ELF-1 (cell line): ENCODE results near the gene NFATC3.

Experiments
- DNase-seq: peaks from one replicate; pipeline ENCODE4 v3.0.0-alpha.2; 2016; ENCODE audit warnings: low read depth, low spot score

The NFATC3 gene

GRCh38 chr16:68072038-68072695 lies 13.0 kb upstream of the NFATC3 start:
- no peak for DNase-seq

GRCh38 chr16:68073902-68074760 lies 11.0 kb upstream of the NFATC3 start:
- DNase-seq = no peak

GRCh38 chr16:68074850-68075555 lies 10.2 kb upstream of the NFATC3 start:
- DNase-seq = no peak

GRCh38 chr16:68075980-68076379 lies 9.2 kb upstream of the NFATC3 start:
- DNase-seq = no peak

- no peak for DNase-seq
Measured at GRCh38 chr16:68076560-68076959, 8.6 kb upstream of the NFATC3 start.

- no peak for DNase-seq
Measured at GRCh38 chr16:68077866-68078700, 7.1 kb upstream of the NFATC3 start.

GRCh38 chr16:68078701-68079375 lies 6.3 kb upstream of the NFATC3 start:
- DNase-seq = no peak

GRCh38 chr16:68079376-68079625 lies 5.9 kb upstream of the NFATC3 start:
- no peak for DNase-seq

GRCh38 chr16:68079626-68080344 lies 5.4 kb upstream of the NFATC3 start:
- DNase-seq = no peak

GRCh38 chr16:68081861-68082628 lies 3.1 kb upstream of the NFATC3 start:
- DNase-seq = no peak

- DNase-seq = no peak
Measured at GRCh38 chr16:68082629-68083238, 2.4 kb upstream of the NFATC3 start.

- no peak for DNase-seq
Measured at GRCh38 chr16:68083239-68083781, 1.9 kb upstream of the NFATC3 start.

GRCh38 chr16:68083861-68084503 lies 1.2 kb upstream of the NFATC3 start:
- DNase-seq = peak; percentile 65

- DNase-seq = peak; percentile 96
Measured at GRCh38 chr16:68084504-68085258, 489 bp upstream of the NFATC3 start.

- no peak for DNase-seq
Measured at GRCh38 chr16:68086336-68086841, 1.2 kb downstream of the NFATC3 start.

GRCh38 chr16:68086860-68087268 lies 1.7 kb downstream of the NFATC3 start:
- no peak for DNase-seq

- DNase-seq = no peak
Measured at GRCh38 chr16:68087688-68088087, 2.5 kb downstream of the NFATC3 start.
